ENCODE data around the gene TST. TPM values are rescaled to one million over a fixed set of nuclear protein-coding genes. Genes with fewer than 3 reads are reported as not detected.

The TST gene
- total and polyA plus RNA-seq, 2 donors (not counting 3 experiments of a cell fraction or from before 2014, with no cell fraction given): 39.2 to 95.1 TPM

- Histone ChIP-seq H3K27ac (ENCODE audit: insufficient read depth, low read depth, low read length) (no peak overlapping the region), H3K36me3 (ENCODE audit: control insufficient read depth in 2 of 2, extremely low read depth in 1 of 2, insufficient read depth in 2 of 2, low read length in 2 of 2) (peaks cover 0 to 25% of the 10 kb centered on the region in 2 experiments), H3K27me3 (ENCODE audit: control insufficient read depth in 2 of 2, insufficient read depth in 2 of 2, low read length in 2 of 2) (no peaks in the 10 kb centered on the region), H3K4me2 (ENCODE audit: insufficient read depth, low read length) (peak overlapping the region; percentile 77), H4K20me1 (replicated peaks; ENCODE audit: control insufficient read depth, extremely low read depth, insufficient read depth, low read length) (no peaks in the 10 kb centered on the region), H3K4me1 (ENCODE audit: control insufficient read depth, extremely low read depth, insufficient read depth, low read length) (peaks cover 7% of the 10 kb centered on the region), H2AFZ (ENCODE audit: low read depth, low read length) (peak overlapping the region; percentile 80), H3K79me2 (ENCODE audit: control insufficient read depth, insufficient read depth, low read length) (peaks cover 3% of the 10 kb centered on the region), H3K9ac (replicated peaks; ENCODE audit: extremely low read depth, insufficient read depth, low read length) (peak overlapping the region; percentile 34), H3K4me3 (replicated peaks in 1 of 3; ENCODE audit: insufficient read depth in 1 of 3, low read depth in 1 of 3, low read length in 3 of 3) (peak overlapping the region; percentile 44 to 75 (median 46)), H3K9me1 (replicated peaks; ENCODE audit: control insufficient read depth, extremely low read depth, insufficient read depth, low read length) (no peaks in the 10 kb centered on the region), H3K9me3 (replicated peaks; ENCODE audit: control insufficient read depth, insufficient read depth, low read length) (no peaks in the 10 kb centered on the region)
- CTCF ChIA-PET: interaction anchor here (0.6 to 1.8 kb wide), 5 partner anchors 9 to 270 kb away, joined by 4 to 7 read pairs (median 6); no protein-coding TSS in a partner anchor
- dilution Hi-C loops (cut with MboI; ENCODE audit: extremely low pct_ligation_motif_present, low sequenced_read_pairs) (no loop called here), intact Hi-C loops (cut with micrococcal nuclease) (no loop called here)
- no peak for FAIRE-seq
- TF ChIP-seq MAX (IDR thresholded peaks at IDR 0.05; ENCODE audit: insufficient read depth, insufficient read length): no peak
- TF ChIP-seq GATA2 (IDR thresholded peaks at IDR 0.05; ENCODE audit: insufficient read depth, insufficient read length, low read depth, low read length): no peak
- TF ChIP-seq JUN (IDR thresholded peaks at IDR 0.05; ENCODE audit: borderline replicate concordance, insufficient read depth, insufficient read length, low read depth): no peak
- TF ChIP-seq POLR2AphosphoS5 (IDR thresholded peaks at IDR 0.05; ENCODE audit: insufficient read depth, low read depth, low read length): no peak
- no peak for TF ChIP-seq MYC (IDR thresholded peaks at IDR 0.05; ENCODE audit: low read depth, low read length)
- TF ChIP-seq, protein P1, sequence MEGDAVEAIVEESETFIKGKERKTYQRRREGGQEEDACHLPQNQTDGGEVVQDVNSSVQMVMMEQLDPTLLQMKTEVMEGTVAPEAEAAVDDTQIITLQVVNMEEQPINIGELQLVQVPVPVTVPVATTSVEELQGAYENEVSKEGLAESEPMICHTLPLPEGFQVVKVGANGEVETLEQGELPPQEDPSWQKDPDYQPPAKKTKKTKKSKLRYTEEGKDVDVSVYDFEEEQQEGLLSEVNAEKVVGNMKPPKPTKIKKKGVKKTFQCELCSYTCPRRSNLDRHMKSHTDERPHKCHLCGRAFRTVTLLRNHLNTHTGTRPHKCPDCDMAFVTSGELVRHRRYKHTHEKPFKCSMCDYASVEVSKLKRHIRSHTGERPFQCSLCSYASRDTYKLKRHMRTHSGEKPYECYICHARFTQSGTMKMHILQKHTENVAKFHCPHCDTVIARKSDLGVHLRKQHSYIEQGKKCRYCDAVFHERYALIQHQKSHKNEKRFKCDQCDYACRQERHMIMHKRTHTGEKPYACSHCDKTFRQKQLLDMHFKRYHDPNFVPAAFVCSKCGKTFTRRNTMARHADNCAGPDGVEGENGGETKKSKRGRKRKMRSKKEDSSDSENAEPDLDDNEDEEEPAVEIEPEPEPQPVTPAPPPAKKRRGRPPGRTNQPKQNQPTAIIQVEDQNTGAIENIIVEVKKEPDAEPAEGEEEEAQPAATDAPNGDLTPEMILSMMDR (IDR thresholded peaks at IDR 0.05; ENCODE audit: extremely low read depth in 1 of 2, insufficient read depth in 1 of 2, low read depth in 1 of 2, low read length in 2 of 2): no peak
- TF ChIP-seq POLR2A (IDR thresholded peaks at IDR 0.05; ENCODE audit: low read depth, low read length): no peak
- TF ChIP-seq EZH2 (IDR thresholded peaks at IDR 0.05; ENCODE audit: borderline replicate concordance, low read depth, low read length, severe bottlenecking): no peak
- BruUV-seq (replicated peaks): TSS peak; percentile 14
- POLR2A ChIA-PET: no interaction called here
- no peak for DNase-seq (ENCODE audit: low read depth, low spot score)
Measured at GRCh38 chr22:37052386-37053309, 33.4 kb upstream of the TST start.
